ENCODE data around the gene CFAP221.

DNA sequence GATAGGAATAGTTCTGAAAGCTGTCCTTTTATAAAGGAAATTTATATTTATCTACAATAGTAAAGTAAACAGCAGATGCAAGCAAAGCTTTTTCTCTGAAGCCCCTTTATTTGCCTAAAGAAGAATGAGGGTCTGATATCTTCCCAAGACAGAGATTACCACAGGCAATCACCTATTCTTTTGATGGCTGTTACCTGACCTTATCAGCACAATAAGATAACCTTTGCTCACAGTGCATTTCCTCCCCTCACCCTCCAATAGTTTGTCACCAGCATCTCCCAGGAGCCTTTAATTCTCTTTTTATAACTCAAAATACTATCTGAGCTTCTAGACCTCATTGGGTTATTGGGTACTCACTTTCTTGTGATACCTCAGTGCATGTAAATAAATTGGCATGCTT lies 6.5 kb upstream of the CFAP221 start:
- TF ChIP-seq LEF1 (IDR thresholded peaks at IDR 0.05; ENCODE audit: borderline replicate concordance), result no peak
- no peak for TF ChIP-seq SP1 (IDR thresholded peaks at IDR 0.05)
- no peak for TF ChIP-seq L3MBTL2 (conservative IDR thresholded peaks at IDR 0.05)
- no peak for TF ChIP-seq NFRKB (IDR thresholded peaks at IDR 0.05)
- no peak for TF ChIP-seq SUZ12 (IDR thresholded peaks at IDR 0.05)
- no peak for TF ChIP-seq FOXA1 (IDR thresholded peaks at IDR 0.05)
- TF ChIP-seq ARNT (IDR thresholded peaks at IDR 0.05), result no peak
- no peak for TF ChIP-seq FOXM1 (IDR thresholded peaks at IDR 0.05; ENCODE audit: borderline replicate concordance)
- no peak for TF ChIP-seq FOXK2 (IDR thresholded peaks at IDR 0.05)
- no peak for TF ChIP-seq ELF4 (IDR thresholded peaks at IDR 0.05)
- no peak for TF ChIP-seq CTBP1 (IDR thresholded peaks at IDR 0.05; ENCODE audit: borderline replicate concordance)
- TF ChIP-seq TARDBP (IDR thresholded peaks at IDR 0.05), result no peak
- TF ChIP-seq ZNF384 (IDR thresholded peaks at IDR 0.05), result no peak

Measured in HEK293T (cell line).